Caco-2 (cell line): ENCODE data around the gene HMGCLL1. TPM values are rescaled to one million over a fixed set of nuclear protein-coding genes. Genes with fewer than 3 reads are reported as not detected.
A peak's percentile ranks its signal among the peaks of the same experiment; 100 is the strongest.

Source experiments
- BruUV-seq: library from RNA; stranded (reverse); fragments of 400-500 nt; replicated peaks from 2 replicates; lab custom pipeline; 2021; lab: Mats Ljungman, UMichigan
- CTCF ChIA-PET: fragments of 300-600 bp; sonication (Branson Sonifier 250); formaldehyde crosslinking; loops from one replicate; lab custom pipeline; 2022; ENCODE audit warnings: antibody characterized with exemption; lab: Charles Lee
- POLR2A ChIA-PET: fragments of 300-600 bp; sonication (Branson Sonifier 250); formaldehyde crosslinking; loops from one replicate; lab custom pipeline; 2022; ENCODE audit warnings: antibody characterized with exemption; lab: Charles Lee
- DNase-seq, 2 experiments: peaks; one replicate each; pipeline versions ENCODE4 v3.0.0 to v3.0.0-alpha.2; 2020 to 2022
- H3K27me3 ChIP-seq: replicated peaks from 2 replicates; pipeline ENCODE4 v1.6.0; 2011; ENCODE audit warnings: low read length; ENCODE audit not compliant: control insufficient read depth, insufficient read depth
- H3K36me3 ChIP-seq: 2 replicates; pipeline ENCODE4 v1.5.1; 2011; ENCODE audit warnings: low read length; ENCODE audit not compliant: control insufficient read depth, insufficient read depth
- H3K4me1 ChIP-seq: fragments of 250-450 bp; sonication (Bioruptor Pico); 2 replicates; pipeline ENCODE4 v1.5.1; 2020; ENCODE audit warnings: mild to moderate bottlenecking
- H3K4me3 ChIP-seq: 2 replicates; pipeline ENCODE4 v1.5.1; 2011; ENCODE audit warnings: low read depth, mild to moderate bottlenecking, control low read depth, low read length
- H3K9me3 ChIP-seq: fragments of 250-450 bp; sonication (Bioruptor Pico); 2 replicates; pipeline ENCODE4 v1.5.1; 2020; ENCODE audit warnings: mild to moderate bottlenecking, moderate library complexity
- H3K27ac Mint-ChIP-seq: one replicate; pipeline ENCODE4 v1.8.0; 2022; ENCODE audit warnings: mixed read lengths; ENCODE audit not compliant: unreplicated experiment
- H3K27me3 Mint-ChIP-seq: one replicate; pipeline ENCODE4 v1.8.0; 2022; ENCODE audit warnings: mixed read lengths; ENCODE audit not compliant: insufficient read depth, unreplicated experiment
- H3K36me3 Mint-ChIP-seq: one replicate; pipeline ENCODE4 v1.8.0; 2022; ENCODE audit warnings: mild to moderate bottlenecking, mixed read lengths; ENCODE audit not compliant: insufficient read depth, unreplicated experiment
- H3K4me1 Mint-ChIP-seq: one replicate; pipeline ENCODE4 v1.8.0; 2022; ENCODE audit warnings: low read depth, mixed read lengths; ENCODE audit not compliant: unreplicated experiment
- H3K4me3 Mint-ChIP-seq: one replicate; pipeline ENCODE4 v1.8.0; 2022; ENCODE audit warnings: mild to moderate bottlenecking, moderate library complexity, mixed read lengths; ENCODE audit not compliant: unreplicated experiment
- H3K9me3 Mint-ChIP-seq: one replicate; pipeline ENCODE4 v1.8.0; 2022; ENCODE audit warnings: mixed read lengths; ENCODE audit not compliant: unreplicated experiment
- intact Hi-C: fragments of 100-400 bp; cut with micrococcal nuclease; formaldehyde crosslinking; loops from one replicate; pipeline ENCODE4 v1.10.0; 2022; ENCODE audit not compliant: unreplicated experiment
- total RNA-seq: library from RNA; stranded (reverse); gene quantifications from 2 replicates; pipeline ENCODE4 v1.2.3, GENCODE V29; 2022
- TF ChIP-seq, protein P1 (sequence below), 2 experiments: fragments of 200-600 bp in 1 of 2; IDR thresholded peaks; 1 replicate in 1 of 2; 2 replicates in 1 of 2; pipeline versions ENCODE4 v1.5.1 to v1.8.0; 2011 to 2022; ENCODE audit warnings: antibody characterized with exemption in 1 of 2, control low read depth in 1 of 2, inconsistent platforms in 1 of 2, low read depth in 1 of 2, low read length in 1 of 2, mild to moderate bottlenecking in 1 of 2, moderate library complexity in 1 of 2; ENCODE audit not compliant: insufficient read depth in 1 of 2, severe bottlenecking in 1 of 2, unreplicated experiment in 1 of 2

HMGCLL1 gene
- total RNA-seq, 1 experiment from 2014 or later: not detected

DNA sequence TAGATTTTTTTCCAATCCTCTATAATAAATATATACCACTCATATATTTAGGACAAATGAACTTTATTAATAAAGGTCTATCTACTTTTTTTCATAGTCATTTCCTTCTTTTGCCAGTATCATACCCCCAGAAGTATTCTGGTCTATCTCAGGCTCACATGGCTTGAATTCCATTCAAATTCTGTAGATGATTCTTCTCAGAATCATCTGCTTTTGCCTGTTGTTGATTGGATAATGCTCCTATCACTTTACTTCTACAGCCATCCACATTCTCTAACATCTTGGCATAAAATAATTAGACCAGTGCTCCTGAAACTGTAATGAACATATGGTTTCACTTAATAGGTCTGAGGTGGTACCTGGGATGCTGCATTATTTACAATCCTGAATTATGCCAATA, 130.5 kb downstream of the HMGCLL1 start:
- ChIA-PET CTCF (no interaction called here), POLR2A (no interaction called here)
- no peaks in the 10 kb centered on the region for H3K9me3 ChIP-seq
- no peak overlapping the region for H3K4me3 ChIP-seq
- peaks cover 6% of the 10 kb centered on the region for H3K4me1 ChIP-seq
- TF ChIP-seq, protein P1, sequence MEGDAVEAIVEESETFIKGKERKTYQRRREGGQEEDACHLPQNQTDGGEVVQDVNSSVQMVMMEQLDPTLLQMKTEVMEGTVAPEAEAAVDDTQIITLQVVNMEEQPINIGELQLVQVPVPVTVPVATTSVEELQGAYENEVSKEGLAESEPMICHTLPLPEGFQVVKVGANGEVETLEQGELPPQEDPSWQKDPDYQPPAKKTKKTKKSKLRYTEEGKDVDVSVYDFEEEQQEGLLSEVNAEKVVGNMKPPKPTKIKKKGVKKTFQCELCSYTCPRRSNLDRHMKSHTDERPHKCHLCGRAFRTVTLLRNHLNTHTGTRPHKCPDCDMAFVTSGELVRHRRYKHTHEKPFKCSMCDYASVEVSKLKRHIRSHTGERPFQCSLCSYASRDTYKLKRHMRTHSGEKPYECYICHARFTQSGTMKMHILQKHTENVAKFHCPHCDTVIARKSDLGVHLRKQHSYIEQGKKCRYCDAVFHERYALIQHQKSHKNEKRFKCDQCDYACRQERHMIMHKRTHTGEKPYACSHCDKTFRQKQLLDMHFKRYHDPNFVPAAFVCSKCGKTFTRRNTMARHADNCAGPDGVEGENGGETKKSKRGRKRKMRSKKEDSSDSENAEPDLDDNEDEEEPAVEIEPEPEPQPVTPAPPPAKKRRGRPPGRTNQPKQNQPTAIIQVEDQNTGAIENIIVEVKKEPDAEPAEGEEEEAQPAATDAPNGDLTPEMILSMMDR (IDR thresholded peaks at IDR 0.05; ENCODE audit: insufficient read depth in 1 of 2, low read depth in 1 of 2, low read length in 1 of 2, severe bottlenecking in 1 of 2, unreplicated experiment in 1 of 2): no peak
- Mint-ChIP-seq H3K9me3 (no peaks in the 10 kb centered on the region), H3K27ac (no peak overlapping the region), H3K27me3 (no peaks in the 10 kb centered on the region), H3K4me1 (no peaks in the 10 kb centered on the region), H3K36me3 (no peaks in the 10 kb centered on the region), H3K4me3 (no peak overlapping the region)
- no TSS peak for BruUV-seq
- H3K27me3 ChIP-seq: no peaks in the 10 kb centered on the region
- no peaks in the 10 kb centered on the region for H3K36me3 ChIP-seq
- intact Hi-C loops: loop anchor here (5.0 kb wide), 1 partner anchor 79 kb away; no protein-coding TSS in a partner anchor
- no peak for DNase-seq

GRCh38 chr6:55447891-55448290, 131.1 kb downstream of the HMGCLL1 start:
- Mint-ChIP-seq H3K36me3 (no peaks in the 10 kb centered on the region), H3K27ac (no peak overlapping the region), H3K27me3 (no peaks in the 10 kb centered on the region), H3K9me3 (no peaks in the 10 kb centered on the region), H3K4me1 (peaks cover 4% of the 10 kb centered on the region), H3K4me3 (no peak overlapping the region)
- Histone ChIP-seq H3K27me3 (no peaks in the 10 kb centered on the region), H3K4me3 (no peak overlapping the region), H3K4me1 (peaks cover 11% of the 10 kb centered on the region), H3K36me3 (no peaks in the 10 kb centered on the region), H3K9me3 (no peaks in the 10 kb centered on the region)
- intact Hi-C loops: loop anchor here (5.0 kb wide), 1 partner anchor 79 kb away; no protein-coding TSS in a partner anchor
- CTCF ChIA-PET: no interaction called here
- TF ChIP-seq, protein P1 (IDR thresholded peaks at IDR 0.05; ENCODE audit: insufficient read depth in 1 of 2, low read depth in 1 of 2, low read length in 1 of 2, severe bottlenecking in 1 of 2, unreplicated experiment in 1 of 2): no peak
- BruUV-seq: no TSS peak
- DNase-seq: no peak
- POLR2A ChIA-PET: no interaction called here

DNA sequence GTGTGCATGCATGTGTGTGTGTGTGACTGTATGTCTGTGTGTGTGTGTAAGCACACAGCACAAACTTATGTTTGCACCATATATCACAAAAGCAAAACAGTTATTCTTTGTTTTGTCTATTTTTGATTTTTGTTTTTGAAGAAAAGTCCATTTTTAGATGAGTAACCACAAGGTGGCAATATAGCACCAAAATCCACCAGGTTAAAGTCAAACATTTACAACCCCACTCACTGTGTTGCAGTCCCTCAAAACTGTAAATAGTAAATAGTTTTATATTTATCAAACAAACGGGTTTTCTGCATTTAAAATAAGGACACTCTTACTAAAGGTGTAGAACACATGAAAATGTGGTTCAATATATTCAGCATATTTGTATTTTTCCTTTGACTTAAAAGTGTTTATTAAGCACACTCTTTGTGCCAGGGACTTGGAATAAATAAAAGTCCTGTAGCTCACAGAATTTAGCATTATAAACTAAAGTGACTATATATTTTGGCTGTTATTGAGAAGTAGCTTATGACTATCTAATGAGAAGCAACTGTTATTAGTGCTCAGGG, 133.3 kb downstream of the HMGCLL1 start:
- peaks cover 10% of the 10 kb centered on the region for H3K4me1 Mint-ChIP-seq
- no TSS peak for BruUV-seq
- H3K4me1 ChIP-seq: peaks cover 12% of the 10 kb centered on the region

More for the DNA sequence above, 133.3 kb downstream of the HMGCLL1 start:
- POLR2A ChIA-PET: no interaction called here
- peak in 1 of 2 experiments; percentile 11 for DNase-seq
- CTCF ChIA-PET: interaction anchor here (1.1 to 1.2 kb wide), 2 partner anchors 169 to 496 kb away, joined by 4 to 5 read pairs; no protein-coding TSS in a partner anchor
- Mint-ChIP-seq H3K36me3 (no peaks in the 10 kb centered on the region), H3K4me3 (no peak overlapping the region), H3K9me3 (no peaks in the 10 kb centered on the region), H3K27ac (no peak overlapping the region), H3K27me3 (no peaks in the 10 kb centered on the region)
- TF ChIP-seq, protein P1 (IDR thresholded peaks at IDR 0.05; ENCODE audit: insufficient read depth in 1 of 2, low read depth in 1 of 2, low read length in 1 of 2, severe bottlenecking in 1 of 2, unreplicated experiment in 1 of 2): peak; percentile 38 to 74
- no peaks in the 10 kb centered on the region for H3K27me3 ChIP-seq
- H3K9me3 ChIP-seq: no peaks in the 10 kb centered on the region
- no peaks in the 10 kb centered on the region for H3K36me3 ChIP-seq
- no peak overlapping the region for H3K4me3 ChIP-seq
- intact Hi-C loops: loop anchor here (1.0 to 5.0 kb wide), 6 partner anchors 82 to 847 kb away; no protein-coding TSS in a partner anchor
